Keratinocyte (primary cell): ENCODE results near the gene PCGF5.

Experiments used
- CTCF ChIP-seq, 3 experiments: IDR thresholded peaks in 1 of 3; conservative IDR thresholded peaks in 1 of 3; optimal IDR thresholded peaks in 1 of 3; 2 replicates in 2 of 3; 3 replicates in 1 of 3; pipeline versions ENCODE3 to v1.5.1; 2011; ENCODE audit warnings: low read length in 3 of 3, mild to moderate bottlenecking in 3 of 3, moderate library complexity in 2 of 3, control low read depth in 1 of 3, inconsistent platforms in 1 of 3; ENCODE audit not compliant: insufficient read depth in 2 of 3; ENCODE audit errors: extremely low read depth in 1 of 3
- EZH2 ChIP-seq: IDR thresholded peaks from one replicate; pipeline ENCODE4 v1.6.1; 2012; ENCODE audit warnings: inconsistent platforms, mild to moderate bottlenecking, low read length, moderate library complexity

DNA sequence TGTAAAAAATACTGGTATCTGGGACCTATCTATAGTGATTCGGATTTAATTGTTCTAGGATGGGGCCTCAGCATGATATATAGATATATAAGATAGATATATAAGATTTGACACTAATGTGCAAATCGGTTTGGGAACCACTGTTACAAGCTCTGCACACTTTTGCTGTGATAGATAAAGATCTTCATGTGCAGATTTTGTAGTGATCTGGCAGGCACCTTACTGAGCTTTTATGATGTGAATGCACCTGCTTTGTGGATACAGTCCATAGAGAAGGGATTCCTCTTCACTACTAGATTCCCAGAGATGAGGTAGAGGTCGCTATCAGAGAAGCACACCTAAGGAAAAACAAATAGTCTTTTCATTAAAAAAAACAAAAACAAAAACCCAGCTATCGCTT lies 33.3 kb upstream of the PCGF5 start:
- TF ChIP-seq CTCF (optimal IDR thresholded peaks at IDR 0.05 in 1 of 3, IDR thresholded peaks at IDR 0.05 in 1 of 3, conservative IDR thresholded peaks at IDR 0.05 in 1 of 3; ENCODE audit: extremely low read depth in 1 of 3, insufficient read depth in 2 of 3, low read length in 3 of 3) (no peak), EZH2 (no peak)
